HepG2 (cell line): ENCODE measurements around the gene COPS8.

Source experiments
- CREM ChIP-seq, 2 experiments: sonication (generic) in 1 of 2; formaldehyde crosslinking in 1 of 2; IDR thresholded peaks; 2 replicates each; pipeline versions ENCODE4 v1.4.0 to v1.6.1; 2016 to 2020; ENCODE audit warnings: antibody characterized with exemption in 1 of 2, mild to moderate bottlenecking in 1 of 2, missing genetic modification reagents in 1 of 2
- CTCF ChIP-seq: sonication (generic); formaldehyde crosslinking; IDR thresholded peaks from 2 replicates; pipeline ENCODE4 v1.5.0; 2020; ENCODE audit warnings: mild to moderate bottlenecking, missing genetic modification reagents, moderate library complexity
- FOXJ3 ChIP-seq: sonication (generic); formaldehyde crosslinking; IDR thresholded peaks from 2 replicates; pipeline ENCODE4 v1.4.0; 2020; ENCODE audit warnings: missing genetic modification reagents, mild to moderate bottlenecking, borderline replicate concordance
- MED13 ChIP-seq: sonication (generic); formaldehyde crosslinking; IDR thresholded peaks from 2 replicates; pipeline ENCODE4 v1.5.0; 2020; ENCODE audit warnings: missing genetic modification reagents
- PATZ1 ChIP-seq: sonication (generic); formaldehyde crosslinking; IDR thresholded peaks from 2 replicates; pipeline ENCODE4 v1.4.0; 2020; ENCODE audit warnings: missing genetic modification reagents
- POLR2AphosphoS5 ChIP-seq: IDR thresholded peaks from 2 replicates; pipeline ENCODE4 v1.6.1; 2012; ENCODE audit warnings: low read depth, low read length
- TAF1 ChIP-seq: sonication (generic); formaldehyde crosslinking; IDR thresholded peaks from 2 replicates; pipeline ENCODE4 v1.4.0; 2020; ENCODE audit warnings: missing genetic modification reagents
- ZFP41 ChIP-seq: sonication (generic); formaldehyde crosslinking; IDR thresholded peaks from 2 replicates; pipeline ENCODE4 v1.4.0; 2020; ENCODE audit warnings: mild to moderate bottlenecking, missing genetic modification reagents, borderline replicate concordance
- ZNF33B ChIP-seq: sonication (generic); formaldehyde crosslinking; IDR thresholded peaks from 2 replicates; pipeline ENCODE4 v1.5.1; 2020; ENCODE audit warnings: mild to moderate bottlenecking, missing genetic modification reagents
- TF ChIP-seq, protein P1 (sequence below): sonication (generic); formaldehyde crosslinking; IDR thresholded peaks from 2 replicates; pipeline ENCODE4 v1.4.0; 2020; ENCODE audit warnings: mild to moderate bottlenecking, missing genetic modification reagents
- TF ChIP-seq, protein P2 (sequence below): IDR thresholded peaks from 2 replicates; pipeline ENCODE4 v1.6.1; 2016; ENCODE audit warnings: mild to moderate bottlenecking, missing biosample characterization, missing genetic modification reagents

DNA sequence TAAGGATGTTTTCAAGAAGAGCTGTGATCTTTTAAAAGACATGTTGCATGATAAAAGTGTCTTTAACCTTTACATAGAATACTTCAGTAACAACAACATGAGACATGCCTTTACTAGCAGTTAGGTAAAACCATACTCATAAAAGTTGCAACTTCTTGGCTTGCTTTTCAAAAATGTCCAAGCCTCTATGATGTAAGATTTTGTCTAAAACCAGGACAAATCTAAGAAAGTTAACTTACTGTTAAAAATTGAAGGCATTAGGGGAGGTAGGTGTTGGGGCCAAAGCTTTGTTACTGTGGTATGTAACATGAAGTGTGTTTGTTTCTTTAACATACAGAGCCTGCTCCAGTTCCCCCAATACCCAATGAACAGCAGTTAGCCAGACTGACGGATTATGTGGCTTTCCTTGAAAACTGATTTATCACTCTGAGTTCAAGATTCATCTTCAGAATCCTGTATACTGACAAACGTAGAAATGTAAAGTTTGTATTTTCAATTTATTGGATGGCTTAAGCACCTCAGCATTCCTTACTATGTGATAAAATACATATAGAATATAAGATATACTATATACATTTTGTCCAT, 11.7 kb downstream of the COPS8 start:
- no peak for TF ChIP-seq PATZ1
- no peak for TF ChIP-seq POLR2AphosphoS5
- TF ChIP-seq FOXJ3 (CRISPR knock-in tag) = no peak
- TF ChIP-seq ZNF33B (CRISPR knock-in tag) = no peak
- no peak for TF ChIP-seq CTCF (CRISPR knock-in tag)
- TF ChIP-seq, protein P1, sequence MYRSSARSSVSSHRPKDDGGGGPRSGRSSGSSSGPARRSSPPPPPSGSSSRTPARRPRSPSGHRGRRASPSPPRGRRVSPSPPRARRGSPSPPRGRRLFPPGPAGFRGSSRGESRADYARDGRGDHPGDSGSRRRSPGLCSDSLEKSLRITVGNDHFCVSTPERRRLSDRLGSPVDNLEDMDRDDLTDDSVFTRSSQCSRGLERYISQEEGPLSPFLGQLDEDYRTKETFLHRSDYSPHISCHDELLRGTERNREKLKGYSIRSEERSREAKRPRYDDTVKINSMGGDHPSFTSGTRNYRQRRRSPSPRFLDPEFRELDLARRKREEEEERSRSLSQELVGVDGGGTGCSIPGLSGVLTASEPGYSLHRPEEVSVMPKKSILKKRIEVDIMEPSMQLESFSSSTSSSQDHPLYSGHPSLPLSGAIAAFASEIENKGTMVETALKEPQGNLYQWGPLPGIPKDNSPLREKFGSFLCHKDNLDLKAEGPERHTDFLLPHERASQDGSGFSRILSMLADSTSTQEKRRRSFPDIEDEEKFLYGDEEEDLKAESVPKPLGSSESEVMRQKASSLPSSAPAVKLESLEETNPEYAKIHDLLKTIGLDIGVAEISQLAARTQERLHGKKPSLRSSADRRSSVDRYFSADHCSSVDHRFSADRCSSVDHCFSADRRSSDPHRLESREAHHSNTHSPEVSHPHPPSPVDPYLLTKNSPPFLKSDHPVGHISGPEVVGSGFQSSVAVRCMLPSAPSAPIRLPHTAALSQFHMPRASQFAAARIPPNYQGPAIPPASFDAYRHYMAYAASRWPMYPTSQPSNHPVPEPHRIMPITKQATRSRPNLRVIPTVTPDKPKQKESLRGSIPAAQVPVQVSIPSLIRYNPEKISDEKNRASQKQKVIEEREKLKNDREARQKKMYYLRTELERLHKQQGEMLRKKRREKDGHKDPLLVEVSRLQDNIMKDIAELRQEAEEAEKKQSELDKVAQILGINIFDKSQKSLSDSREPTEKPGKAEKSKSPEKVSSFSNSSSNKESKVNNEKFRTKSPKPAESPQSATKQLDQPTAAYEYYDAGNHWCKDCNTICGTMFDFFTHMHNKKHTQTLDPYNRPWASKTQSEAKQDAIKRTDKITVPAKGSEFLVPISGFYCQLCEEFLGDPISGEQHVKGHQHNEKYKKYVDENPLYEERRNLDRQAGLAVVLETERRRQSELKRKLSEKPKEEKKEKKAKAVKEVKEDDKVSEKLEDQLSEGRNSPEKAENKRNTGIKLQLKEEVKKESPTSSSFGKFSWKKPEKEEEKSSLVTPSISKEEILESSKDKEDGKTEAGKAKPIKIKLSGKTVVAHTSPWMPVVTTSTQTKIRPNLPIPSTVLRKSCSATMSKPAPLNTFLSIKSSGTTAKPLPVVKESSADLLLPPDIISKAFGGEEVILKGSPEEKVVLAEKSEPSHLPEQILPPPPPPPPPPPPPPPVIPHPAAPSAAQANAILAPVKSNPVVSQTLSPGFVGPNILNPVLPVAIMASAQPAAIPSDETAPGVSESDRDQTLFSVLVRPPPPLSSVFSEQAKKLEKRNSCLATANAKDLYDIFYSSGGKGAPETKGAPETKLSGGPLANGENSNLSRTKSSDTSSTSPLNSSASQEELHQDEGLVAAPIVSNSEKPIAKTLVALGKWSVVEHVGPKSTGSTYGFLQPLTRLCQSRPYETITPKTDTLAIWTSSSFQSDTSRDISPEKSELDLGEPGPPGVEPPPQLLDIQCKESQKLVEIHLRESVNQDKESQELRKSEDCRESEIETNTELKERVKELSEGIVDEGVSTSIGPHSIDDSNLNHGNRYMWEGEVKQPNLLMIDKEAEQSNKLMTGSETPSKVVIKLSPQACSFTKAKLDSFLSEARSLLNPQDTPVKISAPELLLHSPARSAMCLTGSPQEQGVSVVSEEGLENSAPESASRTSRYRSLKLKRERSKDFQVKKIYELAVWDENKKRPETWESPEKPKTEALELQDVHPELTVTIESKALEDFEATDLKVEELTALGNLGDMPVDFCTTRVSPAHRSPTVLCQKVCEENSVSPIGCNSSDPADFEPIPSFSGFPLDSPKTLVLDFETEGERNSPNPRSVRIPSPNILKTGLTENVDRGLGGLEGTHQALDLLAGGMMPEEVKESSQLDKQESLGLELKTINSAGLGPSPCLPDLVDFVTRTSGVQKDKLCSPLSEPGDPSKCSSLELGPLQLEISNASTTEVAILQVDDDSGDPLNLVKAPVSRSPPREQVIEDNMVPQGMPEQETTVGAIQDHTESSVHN = no peak
- TF ChIP-seq MED13 (CRISPR knock-in tag) = no peak
- no peak for TF ChIP-seq CREM (IDR thresholded peaks at IDR 0.05)
- no peak for TF ChIP-seq CREM (CRISPR knock-in tag; IDR thresholded peaks at IDR 0.05)
- TF ChIP-seq TAF1 (CRISPR knock-in tag) = no peak
- no peak for TF ChIP-seq ZFP41 (CRISPR knock-in tag)
- TF ChIP-seq, protein P2, sequence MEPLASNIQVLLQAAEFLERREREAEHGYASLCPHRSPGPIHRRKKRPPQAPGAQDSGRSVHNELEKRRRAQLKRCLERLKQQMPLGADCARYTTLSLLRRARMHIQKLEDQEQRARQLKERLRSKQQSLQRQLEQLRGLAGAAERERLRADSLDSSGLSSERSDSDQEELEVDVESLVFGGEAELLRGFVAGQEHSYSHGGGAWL (CRISPR knock-in tag) = no peak
